ENCODE data around the gene SESN2.

Gene SESN2

DNA sequence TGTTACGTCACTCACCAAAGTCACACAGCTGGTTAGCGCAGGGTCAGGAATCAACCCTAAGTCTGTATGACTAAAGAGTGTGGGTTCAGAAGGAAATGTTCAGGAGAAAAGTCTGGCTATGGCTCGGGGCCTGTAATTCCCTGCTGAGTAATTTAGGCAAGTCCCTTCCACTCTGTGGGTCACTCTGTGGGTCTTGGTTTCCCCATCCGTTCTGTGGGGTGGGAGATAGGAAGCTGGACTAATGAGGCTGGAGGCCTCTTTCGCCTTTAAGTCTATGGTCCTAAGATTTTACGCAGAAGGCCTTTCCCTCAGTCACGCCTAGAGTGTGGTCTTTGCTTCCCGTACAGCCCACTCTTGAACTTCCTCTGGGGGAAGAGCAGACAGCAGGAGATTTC, 55.2 kb downstream of the SESN2 start:
- Histone ChIP-seq H3K9ac (ENCODE audit: low read depth, low read length) (no peak overlapping the region), H3K79me2 (ENCODE audit: insufficient read depth, low read length) (no peaks in the 10 kb centered on the region), H4K20me1 (ENCODE audit: insufficient read depth, low read length) (no peaks in the 10 kb centered on the region), H3K27me3 (ENCODE audit: insufficient read depth, low read length, poor library complexity) (no peaks in the 10 kb centered on the region), H2AFZ (ENCODE audit: low read depth, low read length) (no peak overlapping the region), H3K4me3 (ENCODE audit: low read depth in 1 of 2, low read length in 2 of 2) (no peak overlapping the region), H3K4me2 (ENCODE audit: insufficient read depth, low read length) (no peak overlapping the region), H3K4me1 (ENCODE audit: insufficient read depth, low read length) (no peaks in the 10 kb centered on the region), H3K36me3 (ENCODE audit: insufficient read depth, low read length) (no peaks in the 10 kb centered on the region), H3K27ac (ENCODE audit: low read length) (no peak overlapping the region), H3K9me3 (ENCODE audit: insufficient read depth, low read length, severe bottlenecking) (no peaks in the 10 kb centered on the region)
- DNase-seq (no peak), ATAC-seq (ENCODE audit: insufficient read depth, low read depth) (no peak)
- TF ChIP-seq EZH2 (IDR thresholded peaks at IDR 0.05; ENCODE audit: borderline replicate concordance, low read depth, low read length, severe bottlenecking) = no peak
- TF ChIP-seq, protein P1, sequence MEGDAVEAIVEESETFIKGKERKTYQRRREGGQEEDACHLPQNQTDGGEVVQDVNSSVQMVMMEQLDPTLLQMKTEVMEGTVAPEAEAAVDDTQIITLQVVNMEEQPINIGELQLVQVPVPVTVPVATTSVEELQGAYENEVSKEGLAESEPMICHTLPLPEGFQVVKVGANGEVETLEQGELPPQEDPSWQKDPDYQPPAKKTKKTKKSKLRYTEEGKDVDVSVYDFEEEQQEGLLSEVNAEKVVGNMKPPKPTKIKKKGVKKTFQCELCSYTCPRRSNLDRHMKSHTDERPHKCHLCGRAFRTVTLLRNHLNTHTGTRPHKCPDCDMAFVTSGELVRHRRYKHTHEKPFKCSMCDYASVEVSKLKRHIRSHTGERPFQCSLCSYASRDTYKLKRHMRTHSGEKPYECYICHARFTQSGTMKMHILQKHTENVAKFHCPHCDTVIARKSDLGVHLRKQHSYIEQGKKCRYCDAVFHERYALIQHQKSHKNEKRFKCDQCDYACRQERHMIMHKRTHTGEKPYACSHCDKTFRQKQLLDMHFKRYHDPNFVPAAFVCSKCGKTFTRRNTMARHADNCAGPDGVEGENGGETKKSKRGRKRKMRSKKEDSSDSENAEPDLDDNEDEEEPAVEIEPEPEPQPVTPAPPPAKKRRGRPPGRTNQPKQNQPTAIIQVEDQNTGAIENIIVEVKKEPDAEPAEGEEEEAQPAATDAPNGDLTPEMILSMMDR (IDR thresholded peaks at IDR 0.05; ENCODE audit: borderline replicate concordance, extremely low read depth, low read length, poor library complexity, severe bottlenecking) = no peak

DNA sequence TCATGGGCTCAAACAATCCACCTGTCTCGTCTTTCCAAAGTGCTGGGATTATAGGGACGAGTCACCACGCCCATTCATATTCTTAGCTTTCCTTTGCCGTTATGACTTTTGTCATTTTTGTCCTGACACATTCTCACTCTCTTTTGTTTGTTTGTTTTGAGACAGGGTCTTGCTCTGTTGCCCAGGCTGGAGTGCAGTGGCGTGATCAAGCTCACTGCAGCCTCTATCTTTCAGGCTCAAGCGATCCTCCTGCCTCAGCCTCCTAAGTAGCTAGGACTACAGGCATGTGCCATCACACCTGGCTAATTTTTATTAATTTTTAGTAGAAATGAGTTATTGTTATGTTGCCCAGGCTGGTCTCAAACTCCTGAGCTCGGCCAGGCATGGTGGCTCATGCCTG, 57.7 kb downstream of the SESN2 start:
- Histone ChIP-seq H3K9me3 (ENCODE audit: insufficient read depth, low read length, severe bottlenecking) (no peaks in the 10 kb centered on the region), H3K36me3 (ENCODE audit: insufficient read depth, low read length) (no peaks in the 10 kb centered on the region), H3K79me2 (ENCODE audit: insufficient read depth, low read length) (no peaks in the 10 kb centered on the region), H3K4me3 (ENCODE audit: low read depth in 1 of 2, low read length in 2 of 2) (no peak overlapping the region), H3K4me2 (ENCODE audit: insufficient read depth, low read length) (no peak overlapping the region), H3K4me1 (ENCODE audit: insufficient read depth, low read length) (no peaks in the 10 kb centered on the region), H3K27me3 (ENCODE audit: insufficient read depth, low read length, poor library complexity) (no peaks in the 10 kb centered on the region), H2AFZ (ENCODE audit: low read depth, low read length) (no peak overlapping the region), H3K9ac (ENCODE audit: low read depth, low read length) (no peak overlapping the region), H4K20me1 (ENCODE audit: insufficient read depth, low read length) (no peaks in the 10 kb centered on the region), H3K27ac (ENCODE audit: low read length) (no peak overlapping the region)
- TF ChIP-seq, protein P1 (IDR thresholded peaks at IDR 0.05; ENCODE audit: borderline replicate concordance, extremely low read depth, low read length, poor library complexity, severe bottlenecking) = no peak
- no peak for TF ChIP-seq EZH2 (IDR thresholded peaks at IDR 0.05; ENCODE audit: borderline replicate concordance, low read depth, low read length, severe bottlenecking)
- no peak for DNase-seq
- no peak for ATAC-seq (ENCODE audit: insufficient read depth, low read depth)

DNA sequence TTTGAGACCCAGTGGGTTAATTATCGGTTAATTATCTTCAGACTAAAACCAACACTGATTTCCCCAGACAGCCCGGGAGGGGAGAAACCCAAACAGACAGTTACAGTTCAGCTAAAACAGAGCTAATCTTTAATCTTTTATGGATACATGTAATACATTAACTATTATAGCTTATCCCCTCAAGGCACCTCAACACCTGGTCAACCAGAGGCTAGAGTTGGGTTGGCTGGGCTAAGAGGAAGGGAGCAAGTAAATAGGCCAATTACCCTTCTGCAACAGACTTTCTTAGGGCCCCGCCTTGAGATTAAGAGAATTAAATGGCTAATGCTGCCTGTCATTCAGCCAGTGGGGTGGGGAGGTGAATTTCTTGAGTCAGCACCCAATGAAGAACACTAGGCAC, 62.9 kb downstream of the SESN2 start:
- ATAC-seq (ENCODE audit: insufficient read depth, low read depth) = no peak
- H4K20me1 ChIP-seq (ENCODE audit: insufficient read depth, low read length) = no peaks in the 10 kb centered on the region
- no peak overlapping the region for H3K4me2 ChIP-seq (ENCODE audit: insufficient read depth, low read length)

More for the DNA sequence above, 62.9 kb downstream of the SESN2 start:
- Histone ChIP-seq H3K9me3 (ENCODE audit: insufficient read depth, low read length, severe bottlenecking) (no peaks in the 10 kb centered on the region), H3K9ac (ENCODE audit: low read depth, low read length) (no peak overlapping the region), H3K4me3 (ENCODE audit: low read depth in 1 of 2, low read length in 2 of 2) (no peak overlapping the region), H3K36me3 (ENCODE audit: insufficient read depth, low read length) (no peaks in the 10 kb centered on the region), H3K27me3 (ENCODE audit: insufficient read depth, low read length, poor library complexity) (no peaks in the 10 kb centered on the region), H3K27ac (ENCODE audit: low read length) (no peak overlapping the region), H2AFZ (ENCODE audit: low read depth, low read length) (no peak overlapping the region), H3K4me1 (ENCODE audit: insufficient read depth, low read length) (no peaks in the 10 kb centered on the region), H3K79me2 (ENCODE audit: insufficient read depth, low read length) (no peaks in the 10 kb centered on the region)
- no peak for DNase-seq
- TF ChIP-seq EZH2 (IDR thresholded peaks at IDR 0.05; ENCODE audit: borderline replicate concordance, low read depth, low read length, severe bottlenecking) = no peak
- TF ChIP-seq, protein P1 (IDR thresholded peaks at IDR 0.05; ENCODE audit: borderline replicate concordance, extremely low read depth, low read length, poor library complexity, severe bottlenecking) = no peak
